ENCODE results near the gene ZNF618.
"Not testable (repeated sequence)": the region's sequence is repeated elsewhere in the genome, so short reads cannot be mapped to it uniquely, and the experiment has no call there.

ZNF618 gene

GRCh38 chr9:114082017-114082762, 206.1 kb downstream of the ZNF618 start:
- peak; percentile 79 for DNase-seq (ENCODE audit: low spot score)

- not testable (repeated sequence) for DNase-seq (ENCODE audit: low spot score)
These were observed 206.8 kb downstream of the ZNF618 start for GRCh38 chr9:114082763-114083412.

- no peak for DNase-seq (ENCODE audit: low spot score)
These were observed 207.6 kb downstream of the ZNF618 start for GRCh38 chr9:114083666-114084065.

GRCh38 chr9:114084282-114085073, 208.4 kb downstream of the ZNF618 start:
- DNase-seq (ENCODE audit: low spot score), result no peak

GRCh38 chr9:114085387-114085789, 209.3 kb downstream of the ZNF618 start:
- DNase-seq (ENCODE audit: low spot score), result no peak

GRCh38 chr9:114086009-114086408, 209.9 kb downstream of the ZNF618 start:
- DNase-seq (ENCODE audit: low spot score), result no peak

GRCh38 chr9:114086607-114087006, 210.5 kb downstream of the ZNF618 start:
- no peak for DNase-seq (ENCODE audit: low spot score)

GRCh38 chr9:114087721-114088120, 211.6 kb downstream of the ZNF618 start:
- no peak for DNase-seq (ENCODE audit: low spot score)

GRCh38 chr9:114088571-114089170, 212.6 kb downstream of the ZNF618 start:
- DNase-seq (ENCODE audit: low spot score), result no peak

GRCh38 chr9:114089206-114089840, 213.2 kb downstream of the ZNF618 start:
- DNase-seq (ENCODE audit: low spot score), result no peak

GRCh38 chr9:114090798-114091197, 214.7 kb downstream of the ZNF618 start:
- DNase-seq (ENCODE audit: low spot score), result no peak

GRCh38 chr9:114091711-114092110, 215.6 kb downstream of the ZNF618 start:
- DNase-seq (ENCODE audit: low spot score), result no peak

- DNase-seq (ENCODE audit: low spot score), result no peak
These were observed 216.2 kb downstream of the ZNF618 start for GRCh38 chr9:114092336-114092735.

GRCh38 chr9:114093031-114093471, 216.9 kb downstream of the ZNF618 start:
- DNase-seq (ENCODE audit: low spot score), result no peak

GRCh38 chr9:114093761-114094505, 217.8 kb downstream of the ZNF618 start:
- no peak for DNase-seq (ENCODE audit: low spot score)

- no peak for DNase-seq (ENCODE audit: low spot score)
These were observed 218.9 kb downstream of the ZNF618 start for GRCh38 chr9:114094971-114095370.

GRCh38 chr9:114096041-114096511, 220.0 kb downstream of the ZNF618 start:
- DNase-seq (ENCODE audit: low spot score), result peak; percentile 53

- no peak for DNase-seq (ENCODE audit: low spot score)
These were observed 220.9 kb downstream of the ZNF618 start for GRCh38 chr9:114096866-114097612.

GRCh38 chr9:114097613-114098020, 221.5 kb downstream of the ZNF618 start:
- no peak for DNase-seq (ENCODE audit: low spot score)

Data from HuH-7.5 (cell line).